ENCODE results near the gene MBNL1. TPM values are rescaled to one million over a fixed set of nuclear protein-coding genes. Genes with fewer than 3 reads are reported as not detected.

MBNL1 gene
- total and polyA plus RNA-seq, 2 of the 4 experiments (the other 2 are of a cell fraction) = 127 to 664 TPM

DNA sequence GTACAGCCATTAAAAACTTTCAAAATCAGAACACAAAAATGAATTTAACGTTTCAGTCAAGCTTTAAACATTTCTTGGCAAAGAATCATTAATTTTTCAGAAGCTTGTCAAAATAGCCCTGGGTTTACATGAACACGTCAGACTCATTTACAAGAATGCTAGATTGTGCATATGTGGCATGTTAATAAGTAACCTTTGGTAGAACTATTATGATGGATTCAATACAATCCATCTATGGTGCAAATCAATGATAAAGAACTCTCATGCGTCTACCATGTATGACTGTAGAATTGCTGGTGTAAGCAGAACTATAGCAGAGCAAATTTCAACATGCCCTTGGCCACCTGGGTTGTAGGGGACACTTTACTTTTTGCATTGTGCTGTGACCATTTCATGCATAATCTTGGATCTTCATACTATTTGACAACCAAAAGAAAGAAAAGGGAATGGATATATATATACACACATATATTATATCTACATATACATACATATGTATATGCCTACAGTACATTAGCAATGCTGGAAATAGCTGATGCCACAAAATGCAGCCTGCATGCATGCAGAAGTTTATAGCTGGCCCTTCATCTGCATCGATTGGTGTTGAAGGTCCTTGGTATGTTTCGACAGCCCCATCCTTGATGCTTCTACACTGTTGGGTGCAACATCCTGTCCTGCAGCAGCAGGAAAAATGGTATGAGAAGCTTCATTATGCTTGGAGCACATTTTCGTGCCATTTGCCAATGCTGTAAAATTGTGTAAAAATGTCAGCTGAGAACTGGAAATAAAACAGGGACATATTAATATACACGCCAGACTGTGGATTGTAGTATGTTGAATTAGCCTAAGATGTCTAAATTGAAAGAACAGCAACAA is 189.0 kb downstream of the MBNL1 start:
- no peak for DNase-seq
- Histone ChIP-seq H4K8ac (ENCODE audit: low read depth in 2 of 2, low read length in 2 of 2) (no peak overlapping the region), H2AK5ac (ENCODE audit: low read depth, low read length) (no peak overlapping the region), H3K27ac (ENCODE audit: insufficient read depth, low read length) (no peak overlapping the region), H2BK20ac (ENCODE audit: low read depth, low read length) (no peak overlapping the region), H2BK5ac (ENCODE audit: low read depth, low read length, poor library complexity, severe bottlenecking) (no peak overlapping the region), H3K18ac (ENCODE audit: low read depth, low read length) (no peak overlapping the region), H4K20me1 (ENCODE audit: insufficient read depth, low read length) (peaks cover 5% of the 10 kb centered on the region; the same call in 1 of the 2 replicates), H3K4me2 (ENCODE audit: low read depth, low read length) (no peak overlapping the region), H4K91ac (ENCODE audit: insufficient read depth, low read depth, low read length) (no peak overlapping the region), H3K9me1 (ENCODE audit: insufficient read depth, low read length) (peaks cover 3% of the 10 kb centered on the region), H3K4ac (ENCODE audit: low read depth, low read length) (no peak overlapping the region), H2BK120ac (ENCODE audit: low read depth, low read length) (no peak overlapping the region), H3K27me3 (ENCODE audit: control insufficient read depth, insufficient read depth, low read length) (no peaks in the 10 kb centered on the region), H4K5ac (ENCODE audit: low read depth, low read length) (no peak overlapping the region), H3K4me3 (ENCODE audit: insufficient read depth, low read depth, low read length) (no peak overlapping the region), H3K9me3 (ENCODE audit: control insufficient read depth, insufficient read depth, low read length) (no peaks in the 10 kb centered on the region), H3K14ac (replicated peaks; ENCODE audit: low read depth, low read length) (no peak overlapping the region), H2AK9ac (replicated peaks; ENCODE audit: low read depth, low read length, poor library complexity) (no peak overlapping the region), H3K36me3 (ENCODE audit: control insufficient read depth, insufficient read depth, low read length) (peaks cover 22% of the 10 kb centered on the region), H3K79me1 (ENCODE audit: low read depth in 1 of 2, low read length in 2 of 2) (peaks cover 25 to 30% of the 10 kb centered on the region in 2 experiments; a peak in 3 of 4 replicates), H2BK15ac (ENCODE audit: low read depth, low read length) (no peak overlapping the region), H3K9ac (ENCODE audit: low read depth, low read length) (no peak overlapping the region), H3K4me1 (ENCODE audit: control insufficient read depth, insufficient read depth, low read length) (peaks cover 1% of the 10 kb centered on the region; the same call in 1 of the 2 replicates), H3K23ac (ENCODE audit: low read depth, low read length) (no peak overlapping the region), H2AFZ (replicated peaks; ENCODE audit: low read length, poor library complexity) (no peak overlapping the region), H3K56ac (ENCODE audit: extremely low read depth, insufficient read depth, low read length) (no peak overlapping the region)
- POLR2A ChIA-PET (ENCODE audit: unreplicated experiment) = no interaction called here
- in situ Hi-C loops (cut with MboI; ENCODE audit: low sequenced_read_pairs) = no loop called here
- 0 out of 2 replicates have a peak, but pooled peaks have one; percentile 14 for TF ChIP-seq MAFK (IDR thresholded peaks at IDR 0.05; ENCODE audit: low read depth, low read length)
- no peak for TF ChIP-seq CHD1 (IDR thresholded peaks at IDR 0.05; ENCODE audit: low read depth, low read length)
- dilution Hi-C loops (cut with HindIII; ENCODE audit: low sequenced_read_pairs, unreplicated experiment) = no loop called here
- BruUV-seq (replicated peaks) = no TSS peak
- ATAC-seq (ENCODE audit: low read depth) = no peak
- no CpG with 5 or more reads among the region's 7 CpGs for WGBS, 2 experiments (ENCODE audit: extremely low coverage in 2 of 2, insufficient read length in 1 of 2)
- CTCF ChIA-PET = interaction anchor here (0.7 kb wide), 1 partner anchor 9 kb away, joined by 4 read pairs; no protein-coding TSS in a partner anchor
- intact Hi-C loops (cut with micrococcal nuclease) = no loop called here
